ENCODE data around the gene CDCA7L.

GRCh38 chr7:21887779-21888178, 57.9 kb downstream of the CDCA7L start:
- no peak for TF ChIP-seq ZNF274 (IDR thresholded peaks at IDR 0.05; ENCODE audit: low read length)
- TF ChIP-seq ZNF274 (tag by site-specific recombination; IDR thresholded peaks at IDR 0.05; ENCODE audit: borderline replicate concordance), result no peak
- TF ChIP-seq OVOL3 (tag by site-specific recombination; IDR thresholded peaks at IDR 0.05), result no peak
- TF ChIP-seq IKZF3 (tag by site-specific recombination; IDR thresholded peaks at IDR 0.05), result no peak
- TF ChIP-seq, protein P1, sequence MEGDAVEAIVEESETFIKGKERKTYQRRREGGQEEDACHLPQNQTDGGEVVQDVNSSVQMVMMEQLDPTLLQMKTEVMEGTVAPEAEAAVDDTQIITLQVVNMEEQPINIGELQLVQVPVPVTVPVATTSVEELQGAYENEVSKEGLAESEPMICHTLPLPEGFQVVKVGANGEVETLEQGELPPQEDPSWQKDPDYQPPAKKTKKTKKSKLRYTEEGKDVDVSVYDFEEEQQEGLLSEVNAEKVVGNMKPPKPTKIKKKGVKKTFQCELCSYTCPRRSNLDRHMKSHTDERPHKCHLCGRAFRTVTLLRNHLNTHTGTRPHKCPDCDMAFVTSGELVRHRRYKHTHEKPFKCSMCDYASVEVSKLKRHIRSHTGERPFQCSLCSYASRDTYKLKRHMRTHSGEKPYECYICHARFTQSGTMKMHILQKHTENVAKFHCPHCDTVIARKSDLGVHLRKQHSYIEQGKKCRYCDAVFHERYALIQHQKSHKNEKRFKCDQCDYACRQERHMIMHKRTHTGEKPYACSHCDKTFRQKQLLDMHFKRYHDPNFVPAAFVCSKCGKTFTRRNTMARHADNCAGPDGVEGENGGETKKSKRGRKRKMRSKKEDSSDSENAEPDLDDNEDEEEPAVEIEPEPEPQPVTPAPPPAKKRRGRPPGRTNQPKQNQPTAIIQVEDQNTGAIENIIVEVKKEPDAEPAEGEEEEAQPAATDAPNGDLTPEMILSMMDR (tag by site-specific recombination; IDR thresholded peaks at IDR 0.05), result no peak
- TF ChIP-seq YY1 (tag by site-specific recombination; IDR thresholded peaks at IDR 0.05), result no peak
- no peak for TF ChIP-seq PBX3 (CRISPR knock-in tag; IDR thresholded peaks at IDR 0.05)
- TF ChIP-seq ZNF624 (tag by site-specific recombination; IDR thresholded peaks at IDR 0.05), result no peak
- TF ChIP-seq ZNF843 (tag by site-specific recombination; IDR thresholded peaks at IDR 0.05), result no peak
- TF ChIP-seq ZNF10 (tag by site-specific recombination; IDR thresholded peaks at IDR 0.05), result no peak
- TF ChIP-seq, protein P2, sequence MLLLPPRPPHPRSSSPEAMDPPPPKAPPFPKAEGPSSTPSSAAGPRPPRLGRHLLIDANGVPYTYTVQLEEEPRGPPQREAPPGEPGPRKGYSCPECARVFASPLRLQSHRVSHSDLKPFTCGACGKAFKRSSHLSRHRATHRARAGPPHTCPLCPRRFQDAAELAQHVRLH (tag by site-specific recombination; IDR thresholded peaks at IDR 0.05), result no peak
- no peak for TF ChIP-seq MZF1 (tag by site-specific recombination; IDR thresholded peaks at IDR 0.05; ENCODE audit: borderline replicate concordance)
